Small intestine (tissue), 7 donors: ENCODE measurements around the gene CCDC78. TPM values are rescaled to one million over a fixed set of nuclear protein-coding genes. Genes with fewer than 3 reads are reported as not detected.

Experiments
- DNase-seq, 2 donors: peaks; one replicate each; pipeline versions ENCODE4 v3.0.0 to v3.0.0-alpha.2; 2013
- FAIRE-seq: peaks from 2 replicates; lab custom pipeline; 2012; peaks lifted over from hg19 to GRCh38; lab: Jason Lieb, UNC
- H3K27ac ChIP-seq, 3 donors: one replicate each; pipeline ENCODE4 v1.5.1; 2013; ENCODE audit warnings: low read length in 2 of 3, mild to moderate bottlenecking in 2 of 3, control low read depth in 1 of 3, inconsistent platforms in 1 of 3, low read depth in 1 of 3, moderate library complexity in 1 of 3
- H3K27me3 ChIP-seq, 3 donors: one replicate each; pipeline ENCODE4 v1.6.1; 2013; ENCODE audit warnings: low read length in 3 of 3, inconsistent platforms in 1 of 3; ENCODE audit not compliant: control insufficient read depth in 3 of 3, insufficient read depth in 3 of 3
- H3K36me3 ChIP-seq, 3 donors: one replicate each; pipeline ENCODE4 v1.6.1; 2013; ENCODE audit warnings: low read length in 3 of 3, inconsistent platforms in 1 of 3, low read depth in 1 of 3, mild to moderate bottlenecking in 1 of 3, moderate library complexity in 1 of 3; ENCODE audit not compliant: control insufficient read depth in 3 of 3, insufficient read depth in 2 of 3
- H3K4me1 ChIP-seq, 3 donors: one replicate each; pipeline ENCODE4 v1.6.1; 2013; ENCODE audit warnings: low read length in 2 of 3, inconsistent platforms in 1 of 3, low read depth in 1 of 3, mild to moderate bottlenecking in 1 of 3, moderate library complexity in 1 of 3; ENCODE audit not compliant: control insufficient read depth in 3 of 3, insufficient read depth in 2 of 3
- H3K4me3 ChIP-seq, 3 donors: one replicate each; pipeline ENCODE4 v1.5.1; 2013; ENCODE audit warnings: low read length in 3 of 3, control low read depth in 1 of 3, inconsistent platforms in 1 of 3, low read depth in 1 of 3, mild to moderate bottlenecking in 1 of 3, moderate library complexity in 1 of 3
- H3K9me3 ChIP-seq, 2 donors: one replicate each; pipeline ENCODE4 v1.6.1; 2013; ENCODE audit warnings: low read depth in 1 of 2, low read length in 1 of 2; ENCODE audit not compliant: control insufficient read depth in 2 of 2, insufficient read depth in 1 of 2
- WGBS, 3 donors: extraction: QIAGEN DNeasy Blood & Tissue Kit; methylation state at CpG; one replicate each; pipeline ENCODE4 v1.1.7; 2013; 5-methylcytosine and 5-hydroxymethylcytosine counted together
- polyA plus RNA-seq, 4 donors: library from polyadenylated mRNA; stranded (reverse) in 3 of 4; unstranded in 1 of 4; fragments of 200-250 nt in 3 of 4; fragments of 120-200 nt in 1 of 4; gene quantifications; one replicate each; pipeline versions ENCODE4 v1.2.1 to v1.2.3, GENCODE V29; 2013
- donor health status: healthy with polysubstance abuse.
- donor health status: control.
- donor health status: control.
- donor health status: Bipolar disorder and iron deficiency.
- donor health status: healthy.

CCDC78 gene
- polyA plus RNA-seq, 4 donors: 0.72 to 1.6 (median 0.95) TPM; not detected in 1

GRCh38 chr16:730666-731509 lies 4.6 kb upstream of the CCDC78 start:
- Histone ChIP-seq H3K9me3 (no peaks in the 10 kb centered on the region), H3K27ac (no peak overlapping the region), H3K27me3 (peaks cover 0 to 17% (median 6%) of the 10 kb centered on the region in 3 donors), H3K36me3 (peaks cover 2 to 66% (median 10%) of the 10 kb centered on the region in 3 donors), H3K4me1 (peaks cover 0 to 19% (median 4%) of the 10 kb centered on the region in 3 donors), H3K4me3 (no peak overlapping the region)
- FAIRE-seq (no peak), DNase-seq (no peak)
- 86 to 90% (median 87%) methylated on average over 16 to 22 of the region's 22 CpGs for WGBS, 3 donors

DNA sequence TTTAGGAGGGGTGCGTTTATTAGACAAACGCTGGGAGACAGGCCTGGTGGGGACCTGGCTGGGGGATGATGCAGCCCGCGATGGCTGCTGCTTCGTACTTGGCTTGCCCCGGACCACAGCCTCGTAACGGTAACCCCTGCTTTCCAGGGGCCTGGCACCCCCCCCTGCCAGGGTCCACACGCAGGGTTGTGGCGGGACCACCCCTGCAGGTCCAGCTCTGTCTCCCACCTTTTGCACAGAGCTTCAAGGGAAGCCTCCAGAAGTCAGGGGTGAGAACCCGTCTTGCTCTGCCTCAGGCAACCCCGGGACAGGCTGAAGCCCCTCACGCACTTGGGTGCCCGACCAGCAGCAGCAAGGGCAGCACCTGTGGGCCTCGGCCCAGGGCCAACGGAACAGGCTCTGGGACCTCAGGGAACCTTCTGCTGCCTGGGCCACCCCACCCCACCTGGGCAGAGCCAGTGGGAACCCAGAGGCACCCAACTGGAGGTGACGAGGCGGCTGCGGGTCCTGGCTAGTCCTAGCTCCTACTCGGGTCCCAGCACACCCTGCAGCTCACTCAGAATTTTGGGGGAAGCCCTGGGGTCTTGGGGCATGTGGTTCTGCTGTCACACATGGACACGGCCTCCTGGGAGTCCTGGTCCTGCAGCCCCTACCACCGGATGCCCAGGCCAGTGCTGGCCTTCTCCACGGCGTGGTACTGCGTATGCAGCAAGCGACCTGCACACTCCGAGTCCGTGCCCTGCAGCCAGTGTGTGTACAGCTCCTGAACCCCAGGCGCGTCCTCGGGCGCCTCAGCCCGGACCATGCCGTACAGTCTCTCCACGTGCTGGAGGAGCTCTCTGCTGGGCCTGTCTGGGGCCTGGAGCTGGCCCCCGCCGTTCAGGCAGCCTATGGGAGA lies 3.8 kb upstream of the CCDC78 start:
- Histone ChIP-seq H3K9me3 (no peaks in the 10 kb centered on the region), H3K4me3 (no peak overlapping the region), H3K36me3 (peaks cover 2 to 57% (median 10%) of the 10 kb centered on the region in 3 donors), H3K4me1 (peaks cover 0 to 19% (median 4%) of the 10 kb centered on the region in 3 donors), H3K27ac (no peak overlapping the region), H3K27me3 (peaks cover 0 to 22% (median 8%) of the 10 kb centered on the region in 3 donors)
- DNase-seq: no peak
- 90 to 93% (median 92%) methylated on average over 33 to 37 of the region's 37 CpGs for WGBS, 3 donors
- no peak for FAIRE-seq

GRCh38 chr16:728890-729744 lies 2.9 kb upstream of the CCDC78 start:
- WGBS, 3 donors: 65 to 74% (median 70%) methylated on average over 54 to 55 of the region's 55 CpGs
- Histone ChIP-seq H3K27me3 (peaks cover 0 to 22% (median 10%) of the 10 kb centered on the region in 3 donors), H3K4me1 (peaks cover 0 to 19% (median 4%) of the 10 kb centered on the region in 3 donors), H3K36me3 (peaks cover 2 to 48% (median 10%) of the 10 kb centered on the region in 3 donors), H3K9me3 (no peaks in the 10 kb centered on the region), H3K4me3 (peak overlapping the region in 2 of 3 donors; percentile 37 to 52), H3K27ac (no peak overlapping the region)
- FAIRE-seq (no peak), DNase-seq (no peak)

DNA sequence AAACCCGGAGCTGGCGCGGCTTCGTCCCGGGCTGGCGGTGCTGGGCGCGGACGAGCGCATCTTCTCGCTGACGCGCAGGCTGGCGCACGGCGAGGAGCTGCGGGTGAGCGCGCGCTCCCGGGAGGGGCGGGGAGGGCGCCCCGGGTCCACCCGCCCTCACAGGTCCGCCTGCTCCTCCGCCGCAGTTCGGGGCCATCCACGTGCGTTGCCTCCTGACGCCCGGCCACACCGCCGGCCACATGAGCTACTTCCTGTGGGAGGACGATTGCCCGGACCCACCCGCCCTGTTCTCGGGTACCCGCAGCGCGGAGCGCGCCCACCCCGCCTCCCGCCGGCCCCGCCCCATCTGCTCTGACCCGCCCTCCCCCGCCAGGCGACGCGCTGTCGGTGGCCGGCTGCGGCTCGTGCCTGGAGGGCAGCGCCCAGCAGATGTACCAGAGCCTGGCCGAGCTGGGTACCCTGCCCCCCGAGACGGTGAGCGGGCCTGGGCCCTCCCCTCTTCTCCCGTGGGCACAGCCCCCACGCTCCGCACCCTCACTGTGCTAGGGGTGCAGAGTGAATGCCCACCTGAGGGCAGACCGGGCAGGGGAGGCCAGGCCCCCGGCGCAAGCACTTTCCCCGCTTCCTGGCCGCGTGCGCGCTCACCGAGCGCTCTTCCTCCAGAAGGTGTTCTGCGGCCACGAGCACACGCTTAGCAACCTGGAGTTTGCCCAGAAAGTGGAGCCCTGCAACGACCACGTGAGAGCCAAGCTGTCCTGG lies 2.1 kb upstream of the CCDC78 start:
- peak; percentile 50 to 84 for DNase-seq
- FAIRE-seq: no peak
- no peak overlapping the region for H3K27ac ChIP-seq
- peaks cover under 1 to 45% (median 6%) of the 10 kb centered on the region in 3 donors for H3K36me3 ChIP-seq
- peak overlapping the region; percentile 25 to 52 (median 37) for H3K4me3 ChIP-seq
- peaks cover 0 to 19% (median 4%) of the 10 kb centered on the region in 3 donors for H3K4me1 ChIP-seq
- 1 to 3% (median 1%) methylated on average over 29 to 80 of the region's 80 CpGs for WGBS, 3 donors
- H3K9me3 ChIP-seq: no peaks in the 10 kb centered on the region
- peaks cover 0 to 22% (median 10%) of the 10 kb centered on the region in 3 donors for H3K27me3 ChIP-seq

- DNase-seq: peak in 1 of 2 donors; percentile 59
- peak overlapping the region; percentile 25 to 52 (median 41) for H3K4me3 ChIP-seq
- 0 to 1% (median 0%) methylated on average over 42 to 61 of the region's 61 CpGs for WGBS, 3 donors
- H3K27me3 ChIP-seq: peaks cover 0 to 22% (median 10%) of the 10 kb centered on the region in 3 donors
- H3K9me3 ChIP-seq: no peaks in the 10 kb centered on the region
- FAIRE-seq: no peak
- H3K4me1 ChIP-seq: peaks cover 0 to 19% (median 4%) of the 10 kb centered on the region in 3 donors
- peaks cover 0 to 45% (median 0%) of the 10 kb centered on the region in 3 donors for H3K36me3 ChIP-seq
- H3K27ac ChIP-seq: no peak overlapping the region
Observed at GRCh38 chr16:727291-727977, 1.2 kb upstream of the CCDC78 start.

DNA sequence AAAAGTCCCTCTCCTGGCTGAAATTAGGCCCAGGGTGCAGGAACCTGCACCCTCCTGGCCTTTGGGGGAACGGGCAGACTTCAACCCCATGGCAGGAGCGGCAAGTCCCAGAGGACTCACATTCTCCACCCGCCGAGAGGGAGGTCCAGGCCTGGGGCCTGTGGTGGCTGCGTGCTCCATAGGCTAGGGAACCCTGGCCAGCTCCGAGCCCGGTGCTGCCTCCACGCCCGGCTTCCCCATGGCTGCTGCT lies 130 bp downstream of the CCDC78 start:
- Histone ChIP-seq H3K27me3 (peaks cover 0 to 22% (median 10%) of the 10 kb centered on the region in 3 donors), H3K27ac (no peak overlapping the region), H3K9me3 (peaks cover 3 to 8% of the 10 kb centered on the region in 2 donors), H3K36me3 (peaks cover 0 to 40% (median 0%) of the 10 kb centered on the region in 3 donors), H3K4me3 (no peak overlapping the region), H3K4me1 (peaks cover 0 to 23% (median 4%) of the 10 kb centered on the region in 3 donors)
- FAIRE-seq: no peak
- 5 to 28% (median 15%) methylated on average over 6 to 9 of the region's 9 CpGs for WGBS, 3 donors
- DNase-seq: no peak
